RWPE1 (cell line): Measurements from ENCODE around the gene CCDC152.

Experiments
- CTCF ChIA-PET: fragments of 350-600 bp; sonication (Branson Sonifier 250); formaldehyde crosslinking; extraction: SDS; loops from one replicate; lab custom pipeline; 2021; lab: Yijun Ruan, JAX
- POLR2A ChIA-PET: fragments of 400-600 bp; formaldehyde crosslinking; extraction: SDS; loops from one replicate; lab custom pipeline; 2020; ENCODE audit warnings: antibody characterized with exemption; ENCODE audit not compliant: low non-redundant PET; lab: Yijun Ruan, JAX
- DNase-seq: peaks from one replicate; pipeline ENCODE4 v3.0.0; 2012; ENCODE audit warnings: low spot score
- H3K27ac ChIP-seq: fragments of 450-650 bp; 2 replicates; pipeline ENCODE4 v1.5.1; 2017
- CTCF ChIP-seq: fragments of 450-650 bp; conservative IDR thresholded peaks from 2 replicates; pipeline ENCODE4 v1.5.1; 2017; ENCODE audit warnings: low read depth, mild to moderate bottlenecking

The CCDC152 gene

GRCh38 chr5:42740920-42741319 is 15.7 kb upstream of the CCDC152 start:
- no peak overlapping the region for H3K27ac ChIP-seq
- CTCF ChIA-PET, result interaction anchor here (0.5 to 0.6 kb wide), 2 partner anchors 295 to 303 kb away, joined by 3 read pairs; no protein-coding TSS in a partner anchor
- POLR2A ChIA-PET, result no interaction called here
- no peak for DNase-seq
- TF ChIP-seq CTCF, result no peak

- ChIA-PET POLR2A (no interaction called here), CTCF (interaction anchor here (1.2 kb wide), 1 partner anchor 99 kb away, joined by 5 read pairs; no protein-coding TSS in a partner anchor)
- no peak overlapping the region for H3K27ac ChIP-seq
- no peak; the same call in 1 of the 2 replicates for TF ChIP-seq CTCF
- no peak for DNase-seq
These were observed 11.2 kb upstream of the CCDC152 start for GRCh38 chr5:42745426-42745825.

GRCh38 chr5:42745856-42746255 is 10.8 kb upstream of the CCDC152 start:
- ChIA-PET POLR2A (no interaction called here), CTCF (interaction anchor here (1.2 kb wide), 1 partner anchor 99 kb away, joined by 5 read pairs; no protein-coding TSS in a partner anchor)
- no peak for DNase-seq
- TF ChIP-seq CTCF, result no peak
- no peak overlapping the region for H3K27ac ChIP-seq

- no peak overlapping the region for H3K27ac ChIP-seq
- DNase-seq, result no peak
- TF ChIP-seq CTCF, result no peak
- CTCF ChIA-PET, result interaction anchor here (0.9 kb wide), 1 partner anchor 141 kb away, joined by 4 read pairs; no protein-coding TSS in a partner anchor
- POLR2A ChIA-PET, result no interaction called here
These were observed 7.6 kb upstream of the CCDC152 start for GRCh38 chr5:42749020-42749419.

GRCh38 chr5:42750507-42750906 is 6.1 kb upstream of the CCDC152 start:
- ChIA-PET POLR2A (no interaction called here), CTCF (no interaction called here)
- no peak for TF ChIP-seq CTCF
- no peak for DNase-seq
- no peak overlapping the region for H3K27ac ChIP-seq

GRCh38 chr5:42751044-42751443 is 5.6 kb upstream of the CCDC152 start:
- H3K27ac ChIP-seq, result no peak overlapping the region
- ChIA-PET POLR2A (no interaction called here), CTCF (no interaction called here)
- no peak for DNase-seq
- TF ChIP-seq CTCF, result no peak
